ENCODE results near the gene RAP1GAP2.

The RAP1GAP2 gene

GRCh38 chr17:2950846-2951245, 154.6 kb downstream of the RAP1GAP2 start:
- DNase-seq = no peak

GRCh38 chr17:2952174-2952845, 156.1 kb downstream of the RAP1GAP2 start:
- DNase-seq = no peak

GRCh38 chr17:2954898-2955445, 158.7 kb downstream of the RAP1GAP2 start:
- DNase-seq = no peak

DNA sequence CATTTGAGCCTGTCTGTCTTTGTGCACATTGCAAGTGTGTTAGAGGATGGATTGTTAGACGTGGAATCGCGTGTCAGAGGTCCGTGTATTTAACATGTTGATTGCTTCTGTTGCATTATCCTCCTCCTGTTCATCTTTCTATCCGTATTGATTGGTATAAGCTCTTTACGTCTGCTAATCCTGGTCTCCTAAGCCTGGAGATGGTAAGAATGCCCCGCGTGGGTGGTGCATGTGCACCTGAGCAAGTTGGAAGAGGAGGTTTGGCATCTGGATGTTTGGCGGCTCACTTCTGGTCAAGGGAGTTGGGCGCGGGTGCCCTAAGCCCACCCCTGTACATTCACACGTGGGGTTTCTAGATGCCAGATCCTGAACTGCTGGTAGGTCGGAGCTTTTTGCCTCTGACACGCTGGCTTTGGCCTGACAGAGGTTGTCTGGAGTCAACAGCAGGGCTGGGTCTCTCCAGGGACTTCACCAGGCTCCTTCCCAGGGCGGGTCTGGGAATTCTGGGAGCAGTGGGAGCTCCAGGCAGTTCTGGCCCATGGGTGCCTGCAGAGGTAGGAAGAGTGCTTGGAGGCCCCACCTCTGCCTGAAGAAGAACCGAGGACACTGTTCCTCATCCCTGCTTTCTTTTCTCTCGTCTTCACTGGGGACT, 159.8 kb downstream of the RAP1GAP2 start:
- no peak for DNase-seq

- no peak for DNase-seq
Measured at GRCh38 chr17:2957631-2958286, 161.5 kb downstream of the RAP1GAP2 start.

DNA sequence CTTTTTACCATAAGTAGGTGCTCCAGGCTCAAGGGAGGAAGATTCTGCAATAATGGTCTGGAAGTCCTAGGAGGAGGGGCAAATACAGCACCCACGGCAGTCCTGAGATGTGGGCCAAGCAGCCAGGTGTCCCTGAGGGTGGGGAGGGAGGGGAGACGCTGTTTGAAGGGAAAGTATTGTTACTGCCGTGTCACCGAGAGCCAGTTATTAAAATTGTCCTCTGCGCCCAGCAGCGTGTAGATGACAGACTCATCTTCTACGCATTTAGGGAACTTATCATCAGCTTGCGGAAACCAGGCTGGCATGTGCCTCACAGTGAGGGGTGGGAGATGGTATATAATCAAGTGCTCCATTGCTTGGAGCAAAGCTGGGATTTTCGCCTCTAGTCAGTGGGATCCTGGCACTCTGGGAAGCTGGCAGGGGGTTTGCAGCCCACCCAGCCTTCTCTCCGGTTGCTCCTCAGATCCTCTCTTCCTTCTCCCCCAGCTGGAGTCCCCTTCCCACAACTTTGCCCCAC, 162.5 kb downstream of the RAP1GAP2 start:
- no peak for DNase-seq

DNA sequence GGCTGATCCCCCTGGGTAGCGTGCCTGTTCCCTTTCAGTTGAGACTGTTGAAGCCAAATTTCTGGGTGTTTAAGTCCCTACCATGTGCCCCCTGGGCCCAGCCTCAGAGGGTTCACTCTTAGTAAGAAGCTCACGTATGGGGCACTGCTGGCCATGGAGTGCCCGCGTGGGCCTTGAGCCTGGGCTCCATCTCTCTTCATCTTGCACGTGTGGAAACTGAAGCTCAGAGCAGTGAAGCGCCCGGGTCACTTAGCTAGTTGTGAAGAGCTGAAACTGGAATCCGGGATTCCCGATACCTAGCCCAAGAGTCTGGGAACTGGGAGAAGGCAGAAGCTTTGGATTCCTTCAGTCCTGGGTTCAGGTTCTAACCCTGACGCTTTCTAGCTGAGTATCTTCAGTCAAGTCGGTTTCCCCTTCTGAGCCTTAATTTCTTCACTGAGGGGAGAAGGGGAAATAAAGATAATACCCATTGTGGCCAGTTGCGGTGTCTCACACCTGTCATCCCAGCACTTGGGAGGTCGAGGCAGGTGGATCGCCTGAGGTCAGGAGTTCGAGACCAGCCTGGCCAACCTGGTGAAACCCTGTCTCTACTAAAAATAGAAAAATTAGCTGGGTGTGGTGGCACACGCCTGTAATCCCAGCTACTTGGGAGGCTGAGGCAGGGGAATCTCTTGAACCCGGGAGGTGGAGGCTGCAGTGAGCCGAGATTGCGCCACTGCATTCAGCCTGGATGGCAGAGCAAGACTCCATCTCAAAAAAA, 163.3 kb downstream of the RAP1GAP2 start:
- DNase-seq = no peak

DNA sequence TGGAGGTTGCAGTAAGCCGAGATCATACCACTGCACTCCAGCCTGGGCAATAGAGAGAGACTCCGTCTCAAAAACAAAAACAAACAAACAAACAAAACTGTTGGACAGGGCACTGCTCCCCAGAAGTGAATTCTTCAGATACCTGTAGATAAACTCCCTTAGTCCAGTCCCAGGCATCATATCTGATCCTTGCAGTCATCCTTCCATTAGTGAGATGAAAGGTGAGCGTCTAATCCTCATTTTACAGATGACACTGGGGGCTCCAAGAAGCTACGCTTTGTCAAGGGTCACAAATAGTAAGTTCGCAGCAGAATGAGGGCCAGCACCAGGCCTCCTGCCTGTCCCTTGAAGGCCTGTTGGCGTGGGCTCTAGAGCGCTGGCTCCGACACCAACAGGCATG, 165.2 kb downstream of the RAP1GAP2 start:
- DNase-seq = no peak

GRCh38 chr17:2962236-2962635, 166.0 kb downstream of the RAP1GAP2 start:
- DNase-seq = no peak

- no peak for DNase-seq
Measured at GRCh38 chr17:2962729-2963128, 166.5 kb downstream of the RAP1GAP2 start.

- no peak for DNase-seq
Measured at GRCh38 chr17:2963332-2964027, 167.2 kb downstream of the RAP1GAP2 start.

DNA sequence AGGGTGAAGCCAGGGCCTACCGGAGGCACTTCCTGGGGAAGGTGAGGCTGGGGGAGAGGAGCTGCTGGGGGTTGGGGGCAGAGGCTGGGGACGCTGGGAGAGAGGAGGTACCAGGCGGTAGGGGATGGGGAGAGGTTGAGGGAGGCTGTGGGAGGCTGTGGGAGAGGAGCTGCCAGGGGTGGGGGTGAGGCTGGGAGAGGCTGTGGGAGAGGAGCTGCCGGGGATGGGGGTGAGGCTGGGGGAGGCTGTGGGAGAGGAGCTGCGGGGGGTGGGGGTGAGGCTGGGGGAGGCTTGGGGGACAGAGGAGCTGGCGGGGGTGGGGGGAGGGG, 167.8 kb downstream of the RAP1GAP2 start:
- DNase-seq = no peak

- no peak for DNase-seq
Measured at GRCh38 chr17:2964370-2964769, 168.1 kb downstream of the RAP1GAP2 start.

- DNase-seq = no peak
Measured at GRCh38 chr17:2964831-2965230, 168.6 kb downstream of the RAP1GAP2 start.

GRCh38 chr17:2965621-2966595, 169.7 kb downstream of the RAP1GAP2 start:
- no peak for DNase-seq

- DNase-seq = no peak
Measured at GRCh38 chr17:2967515-2967914, 171.3 kb downstream of the RAP1GAP2 start.

DNA sequence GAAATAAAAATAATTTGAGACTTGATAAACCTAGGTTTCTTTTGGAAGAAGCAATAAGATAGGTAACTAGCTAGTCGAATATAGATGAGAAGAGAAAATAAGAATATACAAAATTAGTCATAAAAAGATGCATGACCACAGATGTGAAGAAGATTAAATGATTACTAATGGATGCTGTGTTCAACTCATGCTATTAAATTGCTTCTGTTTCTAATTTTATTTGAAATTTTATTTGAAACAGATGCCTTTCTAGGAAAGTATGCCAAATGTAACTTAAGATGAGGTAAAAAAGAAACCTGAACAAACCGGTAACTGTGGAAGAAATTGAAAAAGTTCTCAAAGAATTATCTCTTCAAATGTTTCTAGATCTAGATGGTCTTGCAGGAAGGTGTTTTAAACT, 175.6 kb downstream of the RAP1GAP2 start:
- DNase-seq = no peak

DNA sequence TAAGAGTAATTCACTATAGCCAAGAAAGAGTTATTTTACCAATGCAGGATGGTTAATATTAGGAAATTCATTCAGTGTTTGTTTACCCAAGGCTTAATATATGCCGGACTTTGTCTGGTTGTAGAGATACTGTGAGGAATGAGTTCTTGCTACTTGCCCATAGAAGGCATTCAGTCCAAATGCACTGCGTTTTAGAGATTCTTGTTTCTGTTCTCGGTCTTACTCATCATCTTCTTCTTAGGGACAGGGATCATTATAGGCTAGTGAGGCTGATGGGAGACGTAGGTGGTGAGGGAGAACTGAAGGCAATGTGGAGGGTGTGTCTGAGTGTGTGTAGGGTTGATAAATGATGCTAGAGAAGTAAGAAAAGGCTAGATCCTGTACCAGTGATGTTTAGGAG, 176.5 kb downstream of the RAP1GAP2 start:
- no peak for DNase-seq

GRCh38 chr17:2974347-2974746, 178.1 kb downstream of the RAP1GAP2 start:
- DNase-seq = no peak

- no peak for DNase-seq
Measured at GRCh38 chr17:2975469-2975958, 179.3 kb downstream of the RAP1GAP2 start.

DNA sequence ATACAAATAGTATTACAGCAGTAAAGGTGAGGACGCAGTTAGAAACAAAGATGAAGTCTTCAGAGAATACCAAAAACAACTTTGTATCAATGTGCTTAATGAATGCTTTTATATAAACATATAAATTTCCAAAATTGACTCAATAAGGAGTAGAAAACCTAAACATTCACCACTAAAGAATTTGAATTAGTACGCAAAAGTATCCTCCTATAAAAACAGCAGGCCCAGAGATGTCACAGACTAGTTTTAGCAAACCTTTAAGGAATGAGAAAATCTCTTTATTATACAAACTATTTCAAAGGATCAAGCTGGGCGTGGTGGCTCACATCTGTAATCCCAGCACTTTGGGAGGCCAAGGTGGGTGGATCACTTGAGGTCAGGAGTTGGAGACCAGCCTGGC, 180.9 kb downstream of the RAP1GAP2 start:
- no peak for DNase-seq

All from NCI-H1092 treated with DMSO at 0.1 percent for 48 hours (cell line).